Measurements from ENCODE around the gene C11orf16. TPM values are rescaled to one million over a fixed set of nuclear protein-coding genes. Genes with fewer than 3 reads are reported as not detected.

The C11orf16 gene
- total RNA-seq, 1 experiment from 2014 or later = not detected

DNA sequence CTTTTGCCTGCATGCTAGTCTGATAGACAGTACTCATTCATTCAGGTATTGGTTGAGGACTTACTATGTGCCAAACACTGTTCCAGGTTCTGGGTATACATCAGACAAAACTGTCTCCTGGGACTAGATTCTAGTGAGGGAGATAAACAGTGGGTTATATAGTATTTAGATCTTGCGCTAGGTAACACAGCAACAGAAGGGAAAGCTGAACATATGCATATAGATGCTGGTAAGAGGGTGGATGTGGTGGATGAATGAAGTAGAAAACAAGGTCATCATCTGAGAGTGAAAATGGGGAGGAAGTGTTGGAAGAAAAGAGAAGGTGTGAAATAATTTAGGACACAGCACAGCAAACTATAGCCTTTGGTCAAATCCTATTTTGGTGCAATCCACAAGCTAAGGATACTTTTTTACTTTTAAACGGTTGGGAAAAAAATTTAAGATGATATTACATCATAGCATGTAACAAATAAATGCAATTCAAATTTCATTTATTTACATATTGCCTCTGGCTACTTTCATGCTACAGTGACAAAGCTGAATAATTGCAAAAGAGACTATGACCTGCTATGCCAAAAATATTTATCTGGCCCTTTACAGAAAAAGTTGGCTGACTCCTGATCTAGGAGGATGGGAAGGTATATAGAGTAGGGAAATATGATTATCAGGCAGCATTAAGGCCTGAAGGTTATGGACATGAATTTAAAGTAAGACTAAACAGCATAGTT is 38.6 kb upstream of the C11orf16 start:
- intact Hi-C loops (cut with micrococcal nuclease) = no loop called here
- no peak for ATAC-seq
- CTCF ChIA-PET = no interaction called here

DNA sequence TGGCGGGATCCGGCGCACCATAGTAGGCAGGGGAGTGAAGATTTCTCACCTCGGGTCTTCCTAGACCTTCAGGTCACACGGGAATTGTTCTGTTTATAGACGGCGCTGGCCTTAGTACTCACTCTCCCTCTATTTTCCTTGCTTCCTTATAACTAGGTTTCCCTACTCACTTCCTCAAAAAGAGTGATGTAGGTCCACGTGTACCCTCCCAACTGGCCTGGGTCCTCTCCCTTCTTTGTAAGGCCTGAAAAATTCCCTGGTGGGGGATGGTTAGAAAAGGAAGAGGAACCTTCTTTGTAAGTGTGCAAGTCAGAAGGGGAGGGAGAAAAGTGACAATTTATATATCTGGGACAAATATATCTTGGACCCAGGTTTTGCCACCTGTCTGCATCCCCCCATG is 34.4 kb upstream of the C11orf16 start:
- H3K9ac ChIP-seq (ENCODE audit: low read length) = no peak overlapping the region
- H3K27me3 ChIP-seq (ENCODE audit: insufficient read depth, low read length) = no peaks in the 10 kb centered on the region
- no peaks in the 10 kb centered on the region for H3K9me3 ChIP-seq (ENCODE audit: control insufficient read depth in 1 of 2, insufficient read depth in 1 of 2, low read depth in 1 of 2, low read length in 2 of 2)
- no peaks in the 10 kb centered on the region for H3K36me3 ChIP-seq (ENCODE audit: control insufficient read depth in 1 of 2, insufficient read depth in 2 of 2, low read length in 2 of 2)
- ChIA-PET CTCF (interaction anchor here (0.6 kb wide), 1 partner anchor 15 kb away, joined by 3 read pairs; no protein-coding TSS in a partner anchor), POLR2A (no interaction called here), RAD21 (ENCODE audit: low non-redundant PET in 1 of 2, low total read pairs in 2 of 2, uncharacterized antibody in 2 of 2, unreplicated experiment in 2 of 2) (no interaction called here)
- H3K4me3 ChIP-seq (replicated peaks in 1 of 2; ENCODE audit: low read depth in 1 of 2, low read length in 2 of 2) = no peak overlapping the region
- peaks cover 10 to 21% of the 10 kb centered on the region in 2 experiments for H3K4me1 ChIP-seq (ENCODE audit: control insufficient read depth in 1 of 2, insufficient read depth in 2 of 2, low read length in 2 of 2)
- ATAC-seq = no peak
- peaks cover 17% of the 10 kb centered on the region for H3K79me2 ChIP-seq (ENCODE audit: insufficient read depth, low read length)
- no TSS peak for BruUV-seq (replicated peaks)
- no peak overlapping the region for H3K4me2 ChIP-seq (ENCODE audit: low read length)
- intact Hi-C loops (cut with micrococcal nuclease) = no loop called here
- no peaks in the 10 kb centered on the region for H3K9me2 ChIP-seq (ENCODE audit: insufficient read depth)
- H4K20me1 ChIP-seq (ENCODE audit: insufficient read depth) = no peaks in the 10 kb centered on the region
- H3K27ac ChIP-seq (ENCODE audit: low read depth, low read length) = no peak overlapping the region
- no peak for DNase-seq (ENCODE audit: low read depth, low spot score)
- no peak overlapping the region for H2AFZ ChIP-seq (ENCODE audit: low read depth, low read length, poor library complexity, severe bottlenecking)
- TF ChIP-seq ZBTB33 (IDR thresholded peaks at IDR 0.05; ENCODE audit: extremely low read depth, insufficient replicate concordance, low read length) = no peak
- TF ChIP-seq POLR2A (IDR thresholded peaks at IDR 0.05; ENCODE audit: borderline replicate concordance, extremely low read depth, insufficient read depth, insufficient read length) = no peak
- no peak for TF ChIP-seq REST (IDR thresholded peaks at IDR 0.05; ENCODE audit: low read depth)
- no peak for TF ChIP-seq JUND (IDR thresholded peaks at IDR 0.05)
- no peak for TF ChIP-seq TCF7L2 (IDR thresholded peaks at IDR 0.05; ENCODE audit: borderline replicate concordance, extremely low read depth, insufficient read depth, insufficient read length)
- TF ChIP-seq, protein P1, sequence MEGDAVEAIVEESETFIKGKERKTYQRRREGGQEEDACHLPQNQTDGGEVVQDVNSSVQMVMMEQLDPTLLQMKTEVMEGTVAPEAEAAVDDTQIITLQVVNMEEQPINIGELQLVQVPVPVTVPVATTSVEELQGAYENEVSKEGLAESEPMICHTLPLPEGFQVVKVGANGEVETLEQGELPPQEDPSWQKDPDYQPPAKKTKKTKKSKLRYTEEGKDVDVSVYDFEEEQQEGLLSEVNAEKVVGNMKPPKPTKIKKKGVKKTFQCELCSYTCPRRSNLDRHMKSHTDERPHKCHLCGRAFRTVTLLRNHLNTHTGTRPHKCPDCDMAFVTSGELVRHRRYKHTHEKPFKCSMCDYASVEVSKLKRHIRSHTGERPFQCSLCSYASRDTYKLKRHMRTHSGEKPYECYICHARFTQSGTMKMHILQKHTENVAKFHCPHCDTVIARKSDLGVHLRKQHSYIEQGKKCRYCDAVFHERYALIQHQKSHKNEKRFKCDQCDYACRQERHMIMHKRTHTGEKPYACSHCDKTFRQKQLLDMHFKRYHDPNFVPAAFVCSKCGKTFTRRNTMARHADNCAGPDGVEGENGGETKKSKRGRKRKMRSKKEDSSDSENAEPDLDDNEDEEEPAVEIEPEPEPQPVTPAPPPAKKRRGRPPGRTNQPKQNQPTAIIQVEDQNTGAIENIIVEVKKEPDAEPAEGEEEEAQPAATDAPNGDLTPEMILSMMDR (IDR thresholded peaks at IDR 0.05 in 2 of 3, conservative IDR thresholded peaks at IDR 0.05 in 1 of 3; ENCODE audit: borderline replicate concordance in 1 of 3, insufficient read depth in 1 of 3, low read depth in 2 of 3, low read length in 2 of 3) = no peak
- TF ChIP-seq CEBPB (IDR thresholded peaks at IDR 0.05; ENCODE audit: low read depth) = no peak
- no peak for TF ChIP-seq POLR2AphosphoS5 (IDR thresholded peaks at IDR 0.05; ENCODE audit: low read depth, low read length)

More for the DNA sequence above, 38.6 kb upstream of the C11orf16 start:
- ChIA-PET RAD21 (ENCODE audit: low non-redundant PET in 1 of 2, low total read pairs in 2 of 2, uncharacterized antibody in 2 of 2, unreplicated experiment in 2 of 2) (no interaction called here), POLR2A (no interaction called here)
- H3K9me2 ChIP-seq (ENCODE audit: insufficient read depth) = no peaks in the 10 kb centered on the region
- H3K9ac ChIP-seq (ENCODE audit: low read length) = no peak overlapping the region
- H4K20me1 ChIP-seq (ENCODE audit: insufficient read depth) = no peaks in the 10 kb centered on the region
- DNase-seq (ENCODE audit: low read depth, low spot score) = no peak
- TF ChIP-seq EZH2phosphoT487 (IDR thresholded peaks at IDR 0.05; ENCODE audit: borderline replicate concordance) = no peak
- no peak for TF ChIP-seq JUND (IDR thresholded peaks at IDR 0.05)
- TF ChIP-seq CBX3 (IDR thresholded peaks at IDR 0.05; ENCODE audit: low read depth) = no peak
- TF ChIP-seq EZH2 (IDR thresholded peaks at IDR 0.05) = no peak
- TF ChIP-seq ZFX (IDR thresholded peaks at IDR 0.05) = no peak
- TF ChIP-seq POLR2A (IDR thresholded peaks at IDR 0.05; ENCODE audit: borderline replicate concordance, extremely low read depth, insufficient read depth, insufficient read length) = no peak
- TF ChIP-seq ELF1 (IDR thresholded peaks at IDR 0.05; ENCODE audit: borderline replicate concordance, low read depth) = no peak
- no peak for TF ChIP-seq POLR2AphosphoS5 (IDR thresholded peaks at IDR 0.05; ENCODE audit: low read depth, low read length)
- no peaks in the 10 kb centered on the region for H3K36me3 ChIP-seq (ENCODE audit: control insufficient read depth in 1 of 2, insufficient read depth in 2 of 2, low read length in 2 of 2)
- no peak overlapping the region for H3K27ac ChIP-seq (ENCODE audit: low read depth, low read length)
- no peaks in the 10 kb centered on the region for H3K9me3 ChIP-seq (ENCODE audit: control insufficient read depth in 1 of 2, insufficient read depth in 1 of 2, low read depth in 1 of 2, low read length in 2 of 2)
- no peak overlapping the region for H3K4me3 ChIP-seq (replicated peaks in 1 of 2; ENCODE audit: low read depth in 1 of 2, low read length in 2 of 2)
- BruUV-seq (replicated peaks) = no TSS peak
- H3K4me2 ChIP-seq (ENCODE audit: low read length) = no peak overlapping the region
- no peaks in the 10 kb centered on the region for H3K27me3 ChIP-seq (ENCODE audit: insufficient read depth, low read length)
- no peaks in the 10 kb centered on the region for H3K79me2 ChIP-seq (ENCODE audit: insufficient read depth, low read length)
- no peak overlapping the region for H2AFZ ChIP-seq (ENCODE audit: low read depth, low read length, poor library complexity, severe bottlenecking)
- H3K4me1 ChIP-seq (ENCODE audit: control insufficient read depth in 1 of 2, insufficient read depth in 2 of 2, low read length in 2 of 2) = no peaks in the 10 kb centered on the region
